G401.6 (cell line): ENCODE measurements around the gene BANF2.

Experiments
- FAIRE-seq: peaks from 2 replicates; lab custom pipeline; 2012; peaks lifted over from hg19 to GRCh38; lab: Jason Lieb, UNC

BANF2 gene

DNA sequence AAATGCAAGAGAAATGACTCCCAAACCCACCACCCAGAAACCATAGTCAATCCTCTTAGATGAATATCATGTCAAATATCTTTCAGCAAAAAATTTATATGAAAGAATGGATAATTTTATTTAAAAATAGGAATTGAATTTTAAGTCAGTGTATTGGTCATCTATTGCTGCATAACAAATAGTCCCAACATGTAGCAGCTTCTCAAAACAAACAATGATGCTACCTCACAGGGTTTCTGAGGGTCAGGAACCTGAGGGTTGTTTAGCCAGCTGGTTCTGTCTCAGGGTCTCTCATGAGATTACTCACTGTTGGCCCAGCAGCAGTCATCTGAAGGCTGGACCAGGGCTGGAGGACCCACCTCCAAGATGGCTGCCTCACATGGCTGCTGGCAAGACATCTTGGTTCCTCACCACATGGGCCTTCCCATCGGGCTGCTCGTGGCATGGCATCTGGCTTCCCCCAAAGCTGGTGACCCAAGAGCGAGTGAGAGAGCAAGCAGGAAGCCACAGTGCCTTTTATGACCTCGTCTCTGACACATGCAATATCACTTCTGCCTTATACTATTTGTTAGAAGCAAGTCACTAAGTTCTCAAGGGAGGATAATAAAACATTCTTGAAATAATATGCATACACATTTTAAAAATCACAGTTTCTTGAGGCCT lies 36.3 kb downstream of the BANF2 start:
- no peak for FAIRE-seq

DNA sequence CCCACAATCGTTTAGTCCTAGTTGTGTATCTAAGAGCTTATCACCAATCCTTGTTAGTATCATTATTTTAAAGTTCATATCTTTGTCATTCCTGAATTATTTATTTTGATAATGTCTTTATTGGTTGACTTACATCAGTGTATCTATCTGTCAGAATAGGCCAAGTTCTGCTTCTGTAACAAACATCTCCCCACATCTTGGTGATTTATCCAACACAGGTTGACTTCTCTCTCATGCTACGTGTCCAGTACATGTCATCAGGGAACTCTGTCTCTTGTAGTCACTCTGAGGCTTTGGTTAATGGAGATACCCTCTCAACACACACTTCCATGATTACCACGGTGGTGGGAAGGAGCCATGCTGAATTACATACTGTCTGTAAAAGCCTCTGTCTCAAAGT lies 38.4 kb downstream of the BANF2 start:
- FAIRE-seq: no peak

DNA sequence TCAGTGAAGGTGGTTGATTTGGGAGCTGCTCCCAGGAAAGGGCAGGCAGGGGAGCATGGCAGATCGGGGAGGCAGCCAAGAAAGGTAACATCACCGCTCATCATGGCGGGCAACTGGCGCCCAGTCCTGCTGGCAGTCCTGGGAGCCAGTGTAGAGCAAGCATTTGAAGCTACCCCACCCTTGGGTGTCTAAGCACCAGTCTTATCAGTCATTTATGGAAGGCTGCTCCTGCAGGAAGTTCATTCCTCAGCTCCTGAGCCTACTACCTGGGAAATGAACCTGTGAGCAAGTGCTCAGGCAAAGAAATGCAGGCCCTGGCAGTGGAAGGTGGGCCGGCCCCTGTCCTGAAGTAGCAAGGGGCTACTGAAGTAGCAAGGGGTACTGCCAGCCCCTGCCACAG lies 41.5 kb downstream of the BANF2 start:
- FAIRE-seq: no peak

DNA sequence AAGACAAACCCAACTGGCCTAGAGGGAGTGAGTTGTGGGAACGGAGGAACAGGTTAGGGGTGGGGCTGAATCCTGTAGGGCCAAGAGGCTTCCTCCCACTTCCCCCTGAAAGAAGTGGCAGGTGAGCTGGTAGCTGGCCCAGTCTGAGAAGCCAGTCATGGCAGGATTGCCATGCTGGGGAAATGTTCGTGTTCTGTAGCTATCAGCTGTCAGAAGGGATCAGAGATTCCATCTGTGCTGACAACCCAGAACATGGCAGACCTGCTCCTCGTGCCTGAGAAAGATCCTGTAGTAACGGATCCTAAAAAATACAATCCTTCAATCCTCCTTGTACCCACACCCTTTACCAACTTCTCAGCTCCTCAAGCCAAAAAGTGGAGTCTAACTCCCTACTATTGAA lies 43.0 kb downstream of the BANF2 start:
- no peak for FAIRE-seq

DNA sequence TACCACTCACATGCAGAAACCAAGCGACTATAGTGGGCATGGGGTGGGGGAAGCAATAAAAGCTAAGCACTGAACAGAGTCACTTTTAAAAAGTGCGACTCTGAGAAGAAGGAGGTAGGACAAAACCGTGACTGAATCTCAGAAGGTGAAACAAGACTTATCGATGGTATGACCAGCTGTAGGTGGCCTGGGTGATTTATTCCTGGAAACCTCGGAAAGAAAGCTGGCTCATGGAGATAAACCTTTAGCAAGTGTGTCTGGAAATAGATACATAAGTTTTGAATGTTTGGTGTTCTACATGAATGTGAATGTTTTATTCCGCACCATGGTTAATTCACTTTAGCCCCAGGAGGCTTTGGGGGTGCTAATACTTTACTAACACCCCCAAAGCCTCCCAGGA lies 43.9 kb downstream of the BANF2 start:
- no peak for FAIRE-seq

DNA sequence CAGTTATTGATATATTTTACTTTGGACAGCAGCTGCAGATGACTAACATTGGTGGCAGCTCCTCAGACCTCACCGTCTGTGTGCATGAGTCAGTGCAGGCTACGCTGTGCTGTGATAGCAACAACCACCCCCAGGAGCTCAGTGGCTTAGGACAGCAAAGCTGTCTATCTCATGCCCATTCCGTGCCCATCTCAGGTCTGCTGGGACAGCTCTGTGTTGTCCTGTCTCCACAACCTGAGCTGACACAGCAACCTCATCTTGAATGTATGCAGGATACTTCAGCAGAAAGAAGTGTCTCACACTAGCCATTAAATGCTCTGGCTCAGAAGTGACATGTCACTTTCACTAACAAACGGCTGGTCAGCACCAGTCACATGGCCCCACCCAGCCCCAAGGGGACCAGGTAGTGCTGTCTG lies 47.7 kb downstream of the BANF2 start:
- no peak for FAIRE-seq

DNA sequence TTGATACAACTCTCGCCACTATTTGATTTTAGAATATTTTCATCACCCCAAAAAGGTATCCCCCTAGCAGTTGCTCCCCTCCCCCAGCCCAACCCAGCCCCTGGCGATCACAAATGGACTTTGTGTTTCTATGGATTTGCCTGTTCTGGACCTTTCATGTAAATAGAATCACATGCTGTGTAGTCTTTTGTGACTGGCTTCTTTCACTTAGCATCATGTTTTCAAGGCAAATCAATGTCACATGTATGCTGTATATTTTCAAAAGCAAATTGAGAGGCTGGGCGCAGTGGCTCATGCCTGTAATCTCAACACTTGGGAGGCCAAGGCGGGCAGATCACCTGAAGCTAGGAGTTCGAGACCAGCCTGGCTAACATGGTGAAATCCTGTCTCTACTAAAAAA lies 48.5 kb downstream of the BANF2 start:
- no peak for FAIRE-seq

DNA sequence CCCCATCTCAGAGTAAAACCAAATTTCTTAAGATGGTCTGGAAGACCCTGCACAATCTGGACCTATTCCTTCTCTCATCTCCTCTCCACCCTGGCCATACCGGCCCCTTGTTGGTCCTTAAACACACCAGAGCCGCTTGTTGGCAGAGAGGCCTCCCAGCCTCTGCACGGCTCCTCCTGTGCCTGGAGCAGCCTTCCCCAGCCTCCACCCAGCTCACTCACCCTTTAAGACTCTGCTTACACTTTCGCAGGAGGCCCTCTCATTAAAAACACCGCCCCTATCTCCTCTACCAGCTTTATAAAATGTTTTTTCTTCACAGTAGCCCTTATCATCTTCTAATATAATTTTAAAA lies 49.8 kb downstream of the BANF2 start:
- FAIRE-seq: no peak

DNA sequence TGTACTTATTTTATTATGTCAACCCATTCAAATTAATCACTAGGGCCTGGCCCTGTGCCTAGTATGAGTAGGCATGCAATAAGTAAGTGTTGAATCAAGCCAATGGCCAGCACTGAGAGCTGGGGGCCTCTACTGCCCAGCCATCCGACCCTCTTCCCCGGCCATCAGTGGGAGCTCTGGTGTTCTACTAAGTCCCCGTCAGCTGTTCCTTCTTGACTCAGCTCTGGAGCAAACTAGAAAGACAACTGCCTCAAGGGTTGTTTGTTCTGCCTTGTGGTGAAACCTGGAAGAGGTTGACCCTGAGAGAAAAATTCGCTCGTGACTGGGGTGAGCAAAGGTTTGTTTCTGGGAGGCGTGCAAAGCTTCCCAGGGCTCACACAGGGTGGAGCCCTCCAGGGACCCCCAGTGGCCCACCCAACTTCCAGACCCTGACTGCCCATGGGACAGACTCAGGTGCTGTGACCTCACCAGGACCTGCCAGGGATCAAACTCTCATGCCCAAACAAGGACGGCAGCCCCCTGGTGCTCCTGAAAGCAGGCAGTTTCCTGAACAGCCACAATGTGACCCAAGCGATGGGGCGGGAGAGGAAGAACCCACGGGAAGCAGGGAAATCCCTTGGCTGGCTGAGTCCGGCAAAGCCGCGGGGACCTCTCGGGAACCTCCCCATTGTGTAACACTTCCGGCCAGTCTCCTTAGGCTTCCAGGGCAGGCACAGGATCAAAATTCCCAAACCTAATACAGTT lies 50.4 kb downstream of the BANF2 start:
- FAIRE-seq: no peak

DNA sequence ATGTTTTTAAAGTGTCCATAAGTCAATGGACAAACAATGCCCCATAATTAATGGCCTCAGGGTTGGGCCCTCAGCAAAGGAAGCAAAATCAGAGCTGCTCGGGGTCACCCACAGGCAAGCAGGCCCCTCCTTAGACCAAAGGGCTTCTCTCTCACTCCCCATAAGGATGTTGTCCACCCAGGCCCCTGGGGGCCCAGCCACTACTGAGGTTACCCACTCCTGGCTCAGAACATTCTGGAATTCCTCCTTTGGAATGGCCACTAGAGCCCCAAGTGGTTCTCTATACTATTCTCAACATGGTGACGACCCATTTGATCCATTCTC lies 50.9 kb downstream of the BANF2 start:
- FAIRE-seq: no peak

DNA sequence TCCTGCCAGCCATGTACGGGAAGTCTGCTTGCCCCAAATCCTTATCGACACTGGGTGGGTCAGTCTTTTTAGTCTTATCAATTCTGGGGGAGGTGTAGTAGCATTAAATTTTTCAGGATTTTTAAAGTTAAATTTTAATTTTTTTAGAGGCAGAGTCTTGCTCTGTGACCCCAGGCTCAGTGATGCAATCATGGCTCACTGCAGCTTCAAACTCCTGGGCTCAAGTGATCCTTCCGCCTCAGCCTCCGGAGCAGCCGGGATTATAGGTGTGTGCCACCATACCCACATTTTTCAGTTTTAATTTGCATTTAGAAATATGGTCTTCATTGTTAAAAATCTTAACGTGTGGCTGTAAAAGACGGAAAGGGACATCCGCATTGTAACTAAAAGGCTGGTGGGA lies 51.9 kb downstream of the BANF2 start:
- FAIRE-seq: no peak

DNA sequence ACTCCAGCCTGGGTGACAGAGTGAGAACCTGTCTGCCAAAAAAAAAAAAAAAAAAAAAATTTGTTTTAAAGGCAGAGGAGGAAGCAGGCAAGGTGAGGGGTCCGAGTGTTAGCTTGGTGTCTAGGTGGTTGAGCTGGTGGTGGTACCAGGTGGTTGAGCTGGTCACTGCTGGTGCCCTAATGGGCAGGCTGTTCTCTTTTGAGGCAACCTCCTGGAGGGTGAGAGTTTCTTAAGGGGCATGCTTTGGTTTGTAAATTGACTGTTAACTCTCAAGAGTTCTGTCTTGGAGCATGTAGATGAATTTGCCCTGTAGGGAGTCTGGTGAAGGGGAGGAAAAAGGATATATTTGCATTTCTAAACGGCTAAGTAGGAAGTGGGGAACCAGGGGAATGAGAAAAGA lies 52.7 kb downstream of the BANF2 start:
- no peak for FAIRE-seq

DNA sequence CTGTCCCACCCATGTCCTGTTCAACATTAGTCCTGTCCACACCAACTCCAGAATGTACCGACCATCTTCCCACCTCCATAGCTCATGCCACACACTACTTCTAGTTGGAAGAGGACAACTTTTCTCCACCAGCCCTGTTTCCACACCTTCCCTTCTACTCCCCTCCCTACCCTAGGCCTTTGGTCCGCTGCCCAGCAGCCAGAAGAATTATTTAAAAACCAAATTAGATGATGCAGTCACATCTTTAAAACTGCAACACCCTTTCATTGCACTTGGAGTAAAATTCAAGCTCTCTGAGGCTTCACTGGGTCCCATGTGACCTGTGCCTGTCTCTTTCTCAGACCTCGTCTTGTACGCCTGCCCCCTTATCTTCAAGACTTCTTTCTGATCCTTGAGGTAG lies 53.8 kb downstream of the BANF2 start:
- FAIRE-seq: no peak

DNA sequence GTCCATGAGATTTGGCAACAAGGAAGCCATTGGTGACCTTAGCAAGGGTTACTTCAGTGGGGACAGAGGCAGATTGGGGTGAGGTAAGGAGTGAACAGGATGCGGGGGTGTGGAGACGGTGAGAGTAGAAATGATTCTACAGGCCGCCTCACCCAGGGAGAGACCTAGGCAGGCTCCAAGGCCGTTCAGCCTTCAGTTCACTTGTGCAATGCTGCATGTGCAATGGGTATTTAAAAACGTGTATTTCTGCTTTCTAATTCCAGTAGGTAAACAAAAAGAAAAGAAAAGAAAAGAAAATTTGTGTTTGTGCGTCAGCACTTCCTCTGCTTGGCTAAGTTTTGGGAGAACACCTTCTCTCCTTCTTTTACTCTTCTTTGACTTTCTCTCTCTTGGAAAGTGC lies 56.8 kb downstream of the BANF2 start:
- FAIRE-seq: no peak

DNA sequence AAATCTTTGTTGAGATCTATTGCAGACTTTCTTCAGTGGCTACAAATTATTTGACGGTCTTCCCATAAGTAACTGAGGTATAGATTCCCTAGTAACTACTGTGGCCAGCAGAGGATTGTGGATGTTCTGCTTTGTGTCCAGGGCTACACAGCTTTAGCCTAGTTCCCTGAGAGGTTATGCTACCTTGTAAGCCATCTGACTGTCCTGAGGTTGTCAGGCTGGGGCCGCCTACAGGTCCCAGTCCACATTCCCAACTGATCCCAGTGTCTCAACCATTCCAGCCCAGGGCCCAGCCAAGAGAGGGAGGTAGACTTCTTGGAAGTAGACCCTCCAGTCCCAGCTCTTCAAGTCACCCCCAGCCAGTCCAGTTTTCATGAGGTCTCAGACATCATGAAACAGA lies 57.7 kb downstream of the BANF2 start:
- no peak for FAIRE-seq

DNA sequence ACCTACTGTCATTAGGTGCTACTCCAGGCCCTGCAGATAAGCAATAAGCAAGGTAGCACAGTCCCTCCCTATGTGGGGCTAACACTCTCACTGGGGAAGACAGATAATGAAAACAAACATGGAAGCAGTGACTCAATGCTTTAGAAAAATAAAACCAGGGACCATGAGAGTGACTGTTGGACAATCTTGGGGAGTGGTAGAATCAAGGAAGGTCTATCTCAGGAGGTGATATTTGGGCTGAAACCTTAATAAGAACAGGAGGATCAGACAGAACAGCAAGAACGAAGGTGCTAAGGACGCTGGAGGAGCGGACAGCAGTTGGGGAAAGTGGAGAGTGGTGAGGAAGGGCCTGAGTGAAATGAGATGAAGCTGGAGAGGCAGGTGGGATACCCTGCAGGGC lies 58.2 kb downstream of the BANF2 start:
- FAIRE-seq: no peak

DNA sequence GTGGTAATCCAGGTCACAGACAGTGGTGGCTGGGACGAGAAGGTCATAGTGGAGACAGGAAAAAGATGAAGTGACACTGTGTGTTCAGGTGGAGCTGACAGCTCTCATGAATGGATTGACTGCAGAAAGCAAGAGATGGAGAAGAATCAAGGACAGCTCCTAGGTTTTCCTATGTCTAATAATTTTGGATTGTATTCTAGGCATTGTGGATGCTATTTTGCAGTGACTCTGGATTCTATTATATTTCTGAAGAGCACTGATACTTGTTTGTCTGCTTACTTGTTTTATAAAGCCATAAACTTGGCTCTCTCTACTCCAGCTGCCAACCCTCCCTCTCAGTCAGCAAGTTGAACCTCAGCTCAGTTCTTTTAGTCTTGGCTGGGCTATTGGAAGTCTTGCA lies 58.7 kb downstream of the BANF2 start:
- no peak for FAIRE-seq

DNA sequence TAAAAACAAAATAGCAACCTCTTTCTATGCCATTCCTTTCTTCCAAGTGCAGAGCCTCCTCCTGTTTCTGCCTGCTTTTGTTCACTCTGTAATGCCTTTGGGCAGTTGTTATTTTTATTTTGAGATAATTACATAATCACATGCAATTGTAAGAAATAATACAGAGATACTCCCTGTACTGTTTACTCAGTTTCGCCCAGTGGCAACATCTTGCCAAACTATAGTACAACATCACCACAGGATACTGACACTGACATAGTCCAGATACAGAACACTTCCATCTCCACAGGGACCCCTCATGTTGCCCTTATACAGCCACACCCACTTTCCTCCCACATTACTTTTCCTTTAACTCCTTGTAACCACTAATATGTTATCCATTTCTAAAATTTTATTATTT lies 59.7 kb downstream of the BANF2 start:
- no peak for FAIRE-seq

DNA sequence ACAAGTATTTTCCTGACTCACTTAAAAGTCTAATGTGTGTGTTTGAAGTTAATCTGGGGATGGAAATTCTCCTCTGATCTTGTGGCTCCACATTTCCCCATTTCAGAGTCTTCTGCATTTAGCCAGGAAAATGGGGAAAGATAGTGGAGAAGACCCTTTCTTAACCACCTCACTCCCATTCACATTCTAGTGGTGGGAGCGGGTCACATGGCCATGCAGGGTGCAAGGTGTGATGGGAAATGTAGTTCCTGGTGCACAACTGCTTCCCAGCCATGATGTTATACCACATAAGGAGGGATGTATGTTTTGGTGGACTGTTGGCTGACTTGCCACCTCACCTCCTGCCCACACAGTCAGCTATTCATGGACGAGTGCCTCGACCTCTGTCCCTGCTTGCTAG lies 61.8 kb downstream of the BANF2 start:
- FAIRE-seq: no peak

DNA sequence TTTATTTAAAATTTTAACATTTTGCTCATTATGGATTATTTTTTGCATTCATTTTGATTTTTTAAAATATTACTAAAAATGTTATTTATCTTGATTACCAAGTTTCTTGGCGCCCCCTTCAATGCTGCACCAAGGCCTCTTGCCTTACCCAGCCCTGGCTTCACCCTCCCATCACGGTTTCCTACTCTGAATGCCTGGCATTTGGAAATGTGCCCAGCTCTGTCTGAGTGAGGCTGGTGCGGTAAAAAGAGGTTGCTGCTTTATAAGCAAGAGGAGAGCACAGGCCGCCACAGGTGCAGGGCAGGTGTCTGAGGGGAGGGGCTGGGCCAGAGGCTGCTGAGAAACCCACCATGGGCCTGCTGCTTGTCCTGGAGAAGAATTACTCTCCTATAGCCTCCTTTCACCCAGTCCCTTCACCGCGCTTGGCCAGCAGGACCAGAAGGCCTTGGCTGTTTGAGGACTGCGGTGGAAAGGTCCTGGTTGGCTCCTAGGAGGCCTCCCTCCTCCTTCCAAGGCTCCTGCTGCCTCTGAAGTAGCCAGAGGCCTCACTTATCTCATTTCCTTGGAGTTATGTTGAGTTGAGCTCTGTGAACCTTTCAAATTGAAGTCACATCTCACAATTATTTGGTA lies 62.6 kb downstream of the BANF2 start:
- FAIRE-seq: no peak

DNA sequence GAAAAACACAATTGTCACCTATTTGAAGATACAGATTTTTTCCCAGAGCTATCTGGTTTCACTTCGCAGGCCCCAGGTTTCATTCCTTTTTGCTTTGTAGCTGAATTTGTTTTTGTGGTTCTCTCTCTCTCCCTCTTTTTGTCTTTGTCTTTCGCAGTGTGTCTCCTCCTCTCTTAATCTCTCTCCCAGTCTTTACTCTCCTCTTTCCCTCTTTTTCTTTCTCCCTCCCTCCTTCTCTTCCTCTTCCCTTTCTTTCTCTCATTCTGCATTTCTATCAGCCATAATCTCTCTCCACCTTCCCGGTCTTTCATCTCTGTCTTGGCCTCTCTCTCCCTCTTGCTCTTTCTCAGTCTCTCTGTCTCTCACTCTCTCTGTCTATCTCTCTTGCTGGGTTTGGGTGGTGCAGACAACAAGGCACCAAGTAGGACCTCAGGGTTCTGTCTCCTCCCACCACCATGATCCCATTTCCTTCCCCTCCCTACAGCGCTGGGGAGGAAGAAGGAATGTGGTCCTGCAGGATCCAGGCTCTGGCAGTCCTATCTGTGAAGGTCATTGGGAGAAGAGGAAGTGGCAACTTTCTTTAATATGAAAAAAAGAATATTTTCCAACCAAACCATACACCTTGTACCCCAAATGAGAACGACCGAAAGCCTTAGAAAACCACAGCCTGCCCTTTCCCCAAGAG lies 63.2 kb downstream of the BANF2 start:
- FAIRE-seq: no peak

DNA sequence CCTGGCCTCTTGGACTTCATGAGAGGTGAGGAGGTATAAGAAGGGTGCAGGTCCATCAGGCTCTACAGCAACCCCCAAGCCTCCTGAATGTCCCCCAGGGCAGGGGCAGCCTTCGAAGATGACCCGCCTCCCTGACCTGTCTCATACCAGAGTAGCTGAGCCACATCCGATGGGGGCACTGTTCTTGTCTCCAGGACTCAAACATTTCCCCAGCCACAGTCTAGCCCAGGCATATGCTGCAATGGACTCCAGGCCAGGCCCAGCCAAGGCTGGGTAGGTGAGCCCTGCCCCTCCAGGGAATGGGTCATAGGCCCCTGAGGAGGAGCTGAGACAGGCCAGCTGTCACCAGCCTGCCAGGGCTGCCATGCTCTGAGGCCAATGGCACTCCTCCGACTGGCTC lies 65.3 kb downstream of the BANF2 start:
- no peak for FAIRE-seq

DNA sequence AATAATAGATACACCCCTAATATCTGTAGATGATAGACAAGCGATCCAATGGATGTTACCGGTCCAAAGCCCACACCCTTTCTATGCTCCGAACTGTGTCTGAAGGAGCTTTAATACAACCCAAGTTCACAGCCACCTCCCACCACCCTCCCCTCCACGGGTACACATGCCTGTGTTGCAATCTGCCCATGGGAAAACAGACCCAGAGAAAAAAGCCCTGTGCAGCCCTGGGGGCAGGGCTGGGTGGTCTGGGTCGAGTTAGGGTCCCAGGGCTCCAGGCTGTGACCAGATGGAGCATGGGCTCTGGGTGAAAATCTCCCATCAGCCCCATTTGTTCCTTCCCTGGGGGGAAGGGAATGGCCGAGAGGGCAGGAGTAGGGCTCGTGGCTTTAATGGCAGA lies 65.8 kb downstream of the BANF2 start:
- FAIRE-seq: no peak

DNA sequence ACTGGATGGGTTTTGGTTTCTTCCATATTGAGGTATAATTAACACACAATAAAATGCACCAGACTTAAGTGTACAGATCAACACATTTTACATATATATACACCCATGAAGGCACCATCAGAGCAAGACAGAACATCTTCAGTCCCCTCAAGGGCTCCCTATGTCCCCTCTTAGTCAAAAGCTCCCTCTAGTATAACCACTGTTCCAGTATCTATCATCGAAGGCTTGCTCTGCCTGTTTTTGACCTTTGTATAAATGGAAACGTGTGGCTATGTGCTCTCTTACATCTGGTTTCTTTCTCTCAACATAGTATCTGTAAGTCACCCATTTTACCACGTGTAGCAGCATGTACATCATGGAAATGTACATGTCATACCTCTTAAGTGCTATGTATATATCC lies 66.5 kb downstream of the BANF2 start:
- FAIRE-seq: no peak
